ENCODE results near the gene OR4K13. TPM values are rescaled to one million over a fixed set of nuclear protein-coding genes. Genes with fewer than 3 reads are reported as not detected.

Gene OR4K13
- total and polyA plus RNA-seq, 4 donors = not detected

GRCh38 chr14:20002319-20002718, 33.5 kb downstream of the OR4K13 start:
- WGBS = 72% methylated on average over 7 of the region's 7 CpGs
- TF ChIP-seq REST (IDR thresholded peaks at IDR 0.05) = no peak
- no peak for TF ChIP-seq ATF3 (IDR thresholded peaks at IDR 0.05)
- TF ChIP-seq NR2F2 (IDR thresholded peaks at IDR 0.05) = no peak
- TF ChIP-seq YY1 (IDR thresholded peaks at IDR 0.05) = no peak
- no peak for TF ChIP-seq RAD21 (IDR thresholded peaks at IDR 0.05)
- no peak for TF ChIP-seq ZBTB33 (IDR thresholded peaks at IDR 0.05)
- no peak for TF ChIP-seq JUND (IDR thresholded peaks at IDR 0.05)
- TF ChIP-seq FOXA1 (IDR thresholded peaks at IDR 0.05) = no peak
- no peak for TF ChIP-seq RXRA (IDR thresholded peaks at IDR 0.05)
- no peak for TF ChIP-seq SP1 (IDR thresholded peaks at IDR 0.05)
- no peak for TF ChIP-seq GABPA (IDR thresholded peaks at IDR 0.05 in 1 of 2, conservative IDR thresholded peaks at IDR 0.05 in 1 of 2)
- TF ChIP-seq EGR1 (IDR thresholded peaks at IDR 0.05; ENCODE audit: low read depth in 2 of 2) = no peak
- no peak for TF ChIP-seq TAF1 (conservative IDR thresholded peaks at IDR 0.05)
- no peak for TF ChIP-seq FOXA2 (IDR thresholded peaks at IDR 0.05)
- TF ChIP-seq HNF4A (conservative IDR thresholded peaks at IDR 0.05) = no peak
- no peak for TF ChIP-seq MAX (IDR thresholded peaks at IDR 0.05)
- TF ChIP-seq CTCF (IDR thresholded peaks at IDR 0.05; ENCODE audit: low read depth, low read length, missing input control) = no peak
- TF ChIP-seq HNF4G (IDR thresholded peaks at IDR 0.05) = no peak
- DNase-seq (ENCODE audit: low spot score) = no peak

More at GRCh38 chr14:20002319-20002718, 33.5 kb downstream of the OR4K13 start:
- H3K4me1 ChIP-seq (ENCODE audit: control insufficient read depth in 4 of 4, insufficient read depth in 4 of 4, low read length in 3 of 4) = no peaks in the 10 kb centered on the region
- H3K9ac ChIP-seq (ENCODE audit: low read depth in 1 of 2, low read length in 2 of 2) = no peak overlapping the region
- no peak overlapping the region for H3K4me3 ChIP-seq (ENCODE audit: low read depth in 1 of 3, low read length in 3 of 3)
- H3K27ac ChIP-seq (ENCODE audit: low read depth in 1 of 2, low read length in 2 of 2) = no peak overlapping the region
- H3K9me3 ChIP-seq (ENCODE audit: control insufficient read depth in 4 of 4, low read length in 3 of 4) = no peaks in the 10 kb centered on the region
- H3K36me3 ChIP-seq (ENCODE audit: control insufficient read depth in 4 of 4, insufficient read depth in 3 of 4, low read depth in 1 of 4, low read length in 3 of 4) = no peaks in the 10 kb centered on the region
- H3K27me3 ChIP-seq (ENCODE audit: control insufficient read depth in 4 of 4, insufficient read depth in 4 of 4, low read length in 3 of 4) = no peaks in the 10 kb centered on the region
